ENCODE measurements around the gene NRG3. TPM values are rescaled to one million over a fixed set of nuclear protein-coding genes. Genes with fewer than 3 reads are reported as not detected.

NRG3 gene
- total RNA-seq, 4 donors from 2014 or later: under 0.01 to 0.65 (median 0.17) TPM

DNA sequence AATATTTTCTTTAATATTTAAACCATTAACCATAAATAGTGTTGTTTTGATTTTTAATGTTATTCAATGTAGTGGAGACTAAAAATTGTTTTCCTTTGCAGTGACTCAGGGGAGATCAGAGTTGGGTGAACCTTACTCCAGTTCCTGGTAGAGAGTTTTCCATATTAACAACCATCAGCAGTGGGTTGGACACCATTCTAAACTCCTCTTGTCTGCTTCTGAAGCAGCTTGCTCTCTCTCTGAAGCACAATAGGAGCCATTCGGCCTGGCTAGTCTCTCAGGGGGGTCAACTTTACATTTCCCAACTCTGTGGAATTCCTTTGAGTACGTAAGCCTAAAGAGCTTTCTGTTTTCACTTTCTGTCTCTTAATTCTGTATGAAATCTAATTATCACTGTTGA, 9.4 kb upstream of the NRG3 start:
- Histone ChIP-seq H3K4me1 (no peaks in the 10 kb centered on the region), H3K27me3 (peaks cover 0 to 18% (median 0%) of the 10 kb centered on the region in 4 donors), H3K27ac (replicated peaks in 1 of 4) (no peak overlapping the region), H3K4me3 (no peak overlapping the region), H3K9me3 (no peaks in the 10 kb centered on the region), H3K36me3 (no peaks in the 10 kb centered on the region)
- 45% methylated on average over 2 of the region's 2 CpGs for WGBS
- no peak for DNase-seq (ENCODE audit: extremely low spot score)
- intact Hi-C loops (cut with DNase I): no loop called here
- TF ChIP-seq EP300 (IDR thresholded peaks at IDR 0.05) (no peak), POLR2AphosphoS5 (IDR thresholded peaks at IDR 0.05) (no peak), POLR2A (IDR thresholded peaks at IDR 0.05; ENCODE audit: low read depth) (no peak), CTCF (IDR thresholded peaks at IDR 0.05) (no peak)

DNA sequence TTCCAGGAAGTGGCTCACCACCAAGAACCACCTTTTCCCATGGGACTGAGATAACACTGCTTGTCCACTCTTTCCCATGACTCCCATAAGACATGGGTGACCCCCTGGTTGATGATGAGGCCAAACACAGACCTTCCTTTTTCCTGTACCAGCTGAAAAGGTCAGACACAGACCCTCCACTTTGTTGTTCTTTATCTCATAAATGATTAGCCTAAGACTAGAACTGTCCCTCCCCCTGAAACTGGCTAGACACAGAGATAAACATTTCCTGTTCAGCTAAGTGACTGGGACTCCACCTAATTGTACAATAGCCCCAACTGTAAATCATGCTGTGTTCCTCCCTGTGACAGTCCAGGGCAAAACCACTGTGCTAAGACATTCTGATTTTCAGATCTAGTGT, 8.2 kb upstream of the NRG3 start:
- intact Hi-C loops (cut with DNase I): no loop called here
- Histone ChIP-seq H3K4me3 (no peak overlapping the region), H3K4me1 (no peaks in the 10 kb centered on the region), H3K27me3 (peaks cover 0 to 23% (median 0%) of the 10 kb centered on the region in 4 donors), H3K27ac (replicated peaks in 1 of 4) (no peak overlapping the region), H3K36me3 (no peaks in the 10 kb centered on the region), H3K9me3 (no peaks in the 10 kb centered on the region)
- no peak for DNase-seq (ENCODE audit: extremely low spot score)
- TF ChIP-seq EP300 (IDR thresholded peaks at IDR 0.05) (no peak), POLR2AphosphoS5 (IDR thresholded peaks at IDR 0.05) (no peak), POLR2A (IDR thresholded peaks at IDR 0.05; ENCODE audit: low read depth) (no peak), CTCF (IDR thresholded peaks at IDR 0.05) (no peak)

DNA sequence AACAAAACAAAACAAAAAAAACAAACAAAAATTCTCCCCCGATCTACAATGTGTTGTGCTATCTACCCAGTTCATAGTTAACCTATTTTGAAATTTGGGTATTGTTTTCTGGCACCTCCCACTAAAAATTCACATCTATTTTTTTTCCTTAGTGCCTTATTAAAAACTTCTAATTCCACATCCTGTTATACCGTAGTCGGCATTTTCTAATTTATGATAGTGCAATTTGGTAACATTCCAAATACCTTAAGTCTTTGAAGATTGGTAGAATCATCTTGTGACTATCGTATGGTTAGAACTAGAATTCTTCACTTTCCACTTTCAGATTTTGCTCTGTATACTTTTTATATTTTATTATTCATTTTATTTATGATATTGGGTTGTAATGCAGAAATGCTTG, 4.5 kb upstream of the NRG3 start:
- WGBS: 83% methylated on average over 4 of the region's 4 CpGs
- peaks cover 0 to 52% (median 9%) of the 10 kb centered on the region in 4 donors for H3K27me3 ChIP-seq
- H3K36me3 ChIP-seq: no peaks in the 10 kb centered on the region
- DNase-seq (ENCODE audit: extremely low spot score): no peak
- no peak for TF ChIP-seq EP300 (IDR thresholded peaks at IDR 0.05)
- no peak for TF ChIP-seq POLR2A (IDR thresholded peaks at IDR 0.05; ENCODE audit: low read depth)
- TF ChIP-seq POLR2AphosphoS5 (IDR thresholded peaks at IDR 0.05): no peak
- TF ChIP-seq CTCF (IDR thresholded peaks at IDR 0.05): no peak
- H3K9me3 ChIP-seq: no peaks in the 10 kb centered on the region
- peaks cover 4 to 18% (median 13%) of the 10 kb centered on the region in 4 donors for H3K4me1 ChIP-seq
- intact Hi-C loops (cut with DNase I): no loop called here
- H3K4me3 ChIP-seq: no peak overlapping the region
- H3K27ac ChIP-seq (replicated peaks in 1 of 4): no peak overlapping the region

DNA sequence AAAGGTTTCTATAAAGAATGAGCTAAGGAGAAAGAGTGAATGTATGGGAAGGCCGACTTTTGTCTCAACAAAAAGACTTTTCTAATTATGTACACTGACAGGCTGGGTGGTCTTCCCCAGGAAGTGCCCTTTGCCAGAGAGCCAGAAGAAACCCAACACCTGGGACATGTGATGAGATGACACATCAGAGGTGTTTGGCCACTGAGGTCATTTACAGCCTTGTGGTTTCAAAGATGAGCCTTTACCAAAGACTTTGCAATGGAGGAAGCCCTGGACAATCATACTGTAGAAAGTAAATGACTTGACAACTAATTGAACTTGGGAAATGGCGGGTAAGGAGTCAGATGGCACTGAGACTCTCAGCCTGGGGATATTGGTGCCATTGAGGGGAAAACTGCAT, 3.4 kb upstream of the NRG3 start:
- Histone ChIP-seq H3K27me3 (peaks cover 0 to 62% (median 20%) of the 10 kb centered on the region in 4 donors), H3K27ac (replicated peaks in 1 of 4) (no peak overlapping the region), H3K36me3 (no peaks in the 10 kb centered on the region), H3K9me3 (no peaks in the 10 kb centered on the region), H3K4me3 (no peak overlapping the region), H3K4me1 (peaks cover 10 to 29% (median 24%) of the 10 kb centered on the region in 4 donors)
- intact Hi-C loops (cut with DNase I): no loop called here
- no peak for TF ChIP-seq CTCF (IDR thresholded peaks at IDR 0.05)
- TF ChIP-seq POLR2A (IDR thresholded peaks at IDR 0.05; ENCODE audit: low read depth): no peak
- TF ChIP-seq POLR2AphosphoS5 (IDR thresholded peaks at IDR 0.05): no peak
- no peak for TF ChIP-seq EP300 (IDR thresholded peaks at IDR 0.05)
- WGBS: 71% methylated on average over 2 of the region's 2 CpGs
- no peak for DNase-seq (ENCODE audit: extremely low spot score)

GRCh38 chr10:81872206-81872862, 2.7 kb upstream of the NRG3 start:
- Histone ChIP-seq H3K9me3 (no peaks in the 10 kb centered on the region), H3K4me3 (no peak overlapping the region), H3K27ac (replicated peaks in 1 of 4) (no peak overlapping the region), H3K36me3 (no peaks in the 10 kb centered on the region), H3K4me1 (peaks cover 10 to 31% (median 27%) of the 10 kb centered on the region in 4 donors), H3K27me3 (peaks cover 0 to 70% (median 25%) of the 10 kb centered on the region in 4 donors)
- intact Hi-C loops (cut with DNase I): no loop called here
- WGBS: 51% methylated on average over 6 of the region's 6 CpGs
- DNase-seq (ENCODE audit: extremely low spot score): no peak
- no peak for TF ChIP-seq CTCF (IDR thresholded peaks at IDR 0.05)
- no peak for TF ChIP-seq POLR2AphosphoS5 (IDR thresholded peaks at IDR 0.05)
- no peak for TF ChIP-seq POLR2A (IDR thresholded peaks at IDR 0.05; ENCODE audit: low read depth)
- TF ChIP-seq EP300 (IDR thresholded peaks at IDR 0.05): no peak

Measured in esophagus muscularis mucosa (tissue), 4 donors.